Stomach (tissue), 4 donors: ENCODE results near the gene RAPGEF1.

Source experiments
- CTCF ChIP-seq, 7 experiments: fragments of 450-650 bp in 4 of 7; fragments of 200-600 bp in 3 of 7; sonication (generic) in 3 of 7; IDR thresholded peaks; one replicate each; pipeline ENCODE4 v1.5.1; 2016 to 2019; ENCODE audit warnings: antibody characterized with exemption in 7 of 7, control low read depth in 2 of 7, mild to moderate bottlenecking in 1 of 7
- POLR2A ChIP-seq, 4 donors: fragments of 450-650 bp; IDR thresholded peaks; one replicate each; pipeline ENCODE4 v1.6.1; 2016; ENCODE audit warnings: antibody characterized with exemption in 4 of 4, control low read depth in 2 of 4, mild to moderate bottlenecking in 1 of 4, moderate library complexity in 1 of 4

GRCh38 chr9:131707050-131707449 lies 32.8 kb downstream of the RAPGEF1 start:
- no peak for TF ChIP-seq CTCF (IDR thresholded peaks at IDR 0.05)
- TF ChIP-seq POLR2A (IDR thresholded peaks at IDR 0.05): no peak
